22Rv1 (cell line): ENCODE measurements around the gene RSRC1.
"Not testable (repeated sequence)": the region's sequence is repeated elsewhere in the genome, so short reads cannot be mapped to it uniquely, and the experiment has no call there.

Experiments used
- CTCF ChIP-seq: fragments of 450-650 bp; IDR thresholded peaks from 2 replicates; pipeline ENCODE4 v1.5.1; 2017; ENCODE audit warnings: mild to moderate bottlenecking
- ZFX ChIP-seq: fragments of 450-650 bp; IDR thresholded peaks from 2 replicates; pipeline ENCODE4 v1.6.1; 2017; ENCODE audit warnings: antibody characterized with exemption, borderline replicate concordance

- TF ChIP-seq CTCF, ZFX: not testable (repeated sequence)
Measured at GRCh38 chr3:158340951-158341350, 231.1 kb downstream of the RSRC1 start.
